Esophagus squamous epithelium (tissue), 4 donors: Measurements from ENCODE around the gene CFAP69.

Experiments
- POLR2A ChIP-seq, 4 donors: fragments of 450-650 bp; IDR thresholded peaks; one replicate each; pipeline ENCODE4 v1.6.1; 2017; ENCODE audit warnings: antibody characterized with exemption in 4 of 4, mild to moderate bottlenecking in 4 of 4, moderate library complexity in 3 of 4
- TF ChIP-seq, protein P1 (sequence below), 6 experiments: fragments of 450-650 bp in 4 of 6; fragments of 200-600 bp in 2 of 6; sonication (generic) in 2 of 6; IDR thresholded peaks; one replicate each; pipeline ENCODE4 v1.5.1; 2016 to 2019; ENCODE audit warnings: antibody characterized with exemption in 6 of 6, mild to moderate bottlenecking in 4 of 6, moderate library complexity in 4 of 6

DNA sequence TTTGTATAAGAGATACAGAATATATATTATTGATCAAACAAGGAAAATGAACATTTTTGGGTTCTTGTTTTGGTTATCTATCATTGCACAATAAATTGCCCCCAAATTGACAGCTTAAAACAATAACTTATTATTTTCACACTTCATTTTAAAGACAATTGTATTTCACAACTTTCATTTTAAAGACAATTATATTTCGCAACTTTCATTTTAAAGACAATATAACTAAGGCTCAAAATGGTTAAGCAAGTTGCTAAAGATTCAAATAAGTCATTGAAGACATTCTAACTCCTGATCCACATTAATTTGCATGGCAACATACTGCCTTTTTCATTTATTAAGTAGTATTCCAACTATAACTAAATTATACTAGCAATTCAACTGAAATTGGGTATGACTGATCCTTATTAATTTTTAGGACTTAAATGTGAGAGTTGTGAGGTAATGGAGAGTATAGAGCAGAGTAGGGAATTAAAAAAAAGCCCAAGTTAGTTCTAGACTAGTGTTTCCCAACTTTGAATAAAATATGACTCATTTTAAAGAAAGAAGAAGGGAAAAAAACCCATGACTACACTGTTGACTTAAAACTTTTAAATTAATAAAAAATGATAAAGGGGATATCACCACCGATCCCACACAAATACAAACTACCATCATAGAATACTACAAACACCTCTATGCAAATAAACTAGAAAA lies 43.3 kb upstream of the CFAP69 start:
- no peak for TF ChIP-seq POLR2A (IDR thresholded peaks at IDR 0.05)
- TF ChIP-seq, protein P1, sequence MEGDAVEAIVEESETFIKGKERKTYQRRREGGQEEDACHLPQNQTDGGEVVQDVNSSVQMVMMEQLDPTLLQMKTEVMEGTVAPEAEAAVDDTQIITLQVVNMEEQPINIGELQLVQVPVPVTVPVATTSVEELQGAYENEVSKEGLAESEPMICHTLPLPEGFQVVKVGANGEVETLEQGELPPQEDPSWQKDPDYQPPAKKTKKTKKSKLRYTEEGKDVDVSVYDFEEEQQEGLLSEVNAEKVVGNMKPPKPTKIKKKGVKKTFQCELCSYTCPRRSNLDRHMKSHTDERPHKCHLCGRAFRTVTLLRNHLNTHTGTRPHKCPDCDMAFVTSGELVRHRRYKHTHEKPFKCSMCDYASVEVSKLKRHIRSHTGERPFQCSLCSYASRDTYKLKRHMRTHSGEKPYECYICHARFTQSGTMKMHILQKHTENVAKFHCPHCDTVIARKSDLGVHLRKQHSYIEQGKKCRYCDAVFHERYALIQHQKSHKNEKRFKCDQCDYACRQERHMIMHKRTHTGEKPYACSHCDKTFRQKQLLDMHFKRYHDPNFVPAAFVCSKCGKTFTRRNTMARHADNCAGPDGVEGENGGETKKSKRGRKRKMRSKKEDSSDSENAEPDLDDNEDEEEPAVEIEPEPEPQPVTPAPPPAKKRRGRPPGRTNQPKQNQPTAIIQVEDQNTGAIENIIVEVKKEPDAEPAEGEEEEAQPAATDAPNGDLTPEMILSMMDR (IDR thresholded peaks at IDR 0.05) = no peak
